Brain pericyte (primary cell): ENCODE results near the gene RBBP8NL.

ENCODE experiments used
- DNase-seq: peaks from one replicate; pipeline ENCODE4 v3.0.0-alpha.2; 2012; ENCODE audit warnings: low read depth, low spot score

Gene RBBP8NL

DNA sequence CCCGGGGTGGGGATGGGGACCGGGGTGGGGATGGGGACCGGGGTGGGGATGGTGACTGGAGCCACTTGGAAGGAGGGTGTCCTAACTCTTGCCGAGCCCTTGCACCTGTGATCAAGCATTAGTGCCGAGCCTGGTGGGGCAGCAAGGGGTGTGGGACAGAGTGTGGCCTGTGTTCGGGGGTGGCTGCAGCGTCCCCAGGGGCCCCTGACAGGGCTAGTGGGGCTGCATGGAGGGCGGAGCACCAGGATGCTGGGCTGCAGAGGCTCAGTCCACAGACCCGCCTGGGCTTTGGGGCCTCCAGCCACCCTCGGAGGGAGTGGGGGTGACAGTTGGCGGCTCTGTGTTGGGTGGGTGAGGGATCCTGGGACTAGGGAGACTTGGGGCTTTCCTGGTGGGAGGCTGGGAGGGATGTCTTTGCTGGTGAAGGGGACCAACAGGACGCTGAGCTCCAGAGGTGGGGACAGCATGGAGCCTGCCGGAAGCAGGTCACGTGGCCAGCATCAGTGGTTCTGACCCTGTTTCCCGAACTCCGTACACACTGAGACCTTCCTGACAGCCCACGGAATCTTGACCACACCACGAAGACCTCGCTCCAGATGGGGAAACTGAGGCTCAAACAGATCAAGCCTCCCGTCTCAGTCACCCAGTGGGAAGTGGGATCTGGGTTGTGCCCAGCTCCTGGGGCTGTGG lies 4.6 kb downstream of the RBBP8NL start:
- no peak for DNase-seq

DNA sequence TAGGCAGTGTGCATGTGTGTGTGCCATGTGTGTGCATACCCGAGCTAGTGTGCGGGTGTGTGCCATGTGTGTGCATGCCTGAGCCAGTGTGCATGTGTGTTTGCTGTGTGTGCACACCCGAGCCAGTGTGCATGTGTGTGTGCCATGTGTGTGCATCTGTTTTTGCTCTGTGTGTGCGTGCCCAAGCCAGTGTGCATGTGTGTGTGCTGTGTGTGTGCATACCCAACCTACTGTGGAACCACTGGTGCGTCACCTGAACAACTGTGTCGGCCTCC lies 5.7 kb downstream of the RBBP8NL start:
- DNase-seq, result no peak

DNA sequence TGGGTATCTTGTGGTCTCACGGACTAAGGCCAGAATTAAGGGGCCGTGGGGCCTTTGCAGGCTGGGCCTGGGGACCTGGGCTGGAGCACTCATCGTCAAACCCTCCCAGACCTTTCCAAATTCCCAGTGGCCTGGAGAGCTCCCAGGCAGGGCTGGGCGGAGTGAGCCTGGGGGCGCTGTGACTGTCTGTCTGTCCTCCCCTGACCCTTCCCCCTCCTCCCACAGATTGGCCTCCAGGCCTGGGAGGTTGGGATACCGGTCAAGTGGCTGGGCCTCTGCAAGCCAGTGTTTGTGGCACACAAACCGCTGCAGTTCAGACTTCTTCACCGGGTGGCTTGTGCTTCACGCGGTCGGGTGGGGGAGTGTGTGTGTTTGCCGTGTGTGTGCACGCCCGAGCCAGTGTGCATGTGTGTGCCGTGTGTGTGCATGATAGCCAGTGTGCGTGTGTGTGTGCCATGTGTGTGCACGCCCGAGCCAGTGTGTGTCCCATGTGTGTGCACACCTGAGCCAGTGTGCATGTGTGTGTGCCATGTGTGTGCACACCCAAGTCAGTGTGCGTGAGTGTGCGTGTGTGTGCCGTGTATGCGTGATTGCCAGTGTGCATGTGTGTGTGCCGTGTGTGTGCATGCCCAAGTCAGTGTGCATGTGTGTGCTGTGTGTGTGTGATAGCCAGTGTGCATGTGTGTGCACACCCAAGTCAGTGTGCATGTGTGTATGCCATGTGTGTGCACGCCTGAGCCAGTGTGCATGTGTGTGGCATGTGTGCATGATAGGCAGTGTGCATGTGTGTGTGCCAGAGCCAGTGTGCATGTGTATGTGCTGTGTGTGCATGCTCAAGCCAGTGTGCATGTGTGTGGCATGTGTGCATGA lies 6.3 kb downstream of the RBBP8NL start:
- DNase-seq, result no peak

DNA sequence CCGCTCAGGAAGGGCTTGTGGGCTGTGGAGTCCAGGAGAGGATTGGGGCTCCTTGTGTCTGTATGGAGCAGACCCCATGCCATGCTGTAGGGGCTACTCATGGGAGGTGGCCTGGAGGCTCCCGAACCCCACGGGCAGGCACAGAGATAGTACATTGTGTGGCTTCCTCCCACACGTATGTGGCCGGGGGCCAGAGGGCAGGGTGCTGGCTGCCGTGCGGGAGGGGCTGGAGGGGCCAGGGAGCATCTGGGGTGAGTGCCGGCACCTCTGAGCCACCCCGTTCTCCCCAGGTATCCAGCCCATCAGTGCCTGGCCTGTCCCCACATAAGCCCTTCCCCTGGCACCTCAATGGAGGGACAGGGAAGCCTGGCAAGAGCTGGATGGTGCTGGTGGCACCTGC lies 7.6 kb downstream of the RBBP8NL start:
- no peak for DNase-seq

DNA sequence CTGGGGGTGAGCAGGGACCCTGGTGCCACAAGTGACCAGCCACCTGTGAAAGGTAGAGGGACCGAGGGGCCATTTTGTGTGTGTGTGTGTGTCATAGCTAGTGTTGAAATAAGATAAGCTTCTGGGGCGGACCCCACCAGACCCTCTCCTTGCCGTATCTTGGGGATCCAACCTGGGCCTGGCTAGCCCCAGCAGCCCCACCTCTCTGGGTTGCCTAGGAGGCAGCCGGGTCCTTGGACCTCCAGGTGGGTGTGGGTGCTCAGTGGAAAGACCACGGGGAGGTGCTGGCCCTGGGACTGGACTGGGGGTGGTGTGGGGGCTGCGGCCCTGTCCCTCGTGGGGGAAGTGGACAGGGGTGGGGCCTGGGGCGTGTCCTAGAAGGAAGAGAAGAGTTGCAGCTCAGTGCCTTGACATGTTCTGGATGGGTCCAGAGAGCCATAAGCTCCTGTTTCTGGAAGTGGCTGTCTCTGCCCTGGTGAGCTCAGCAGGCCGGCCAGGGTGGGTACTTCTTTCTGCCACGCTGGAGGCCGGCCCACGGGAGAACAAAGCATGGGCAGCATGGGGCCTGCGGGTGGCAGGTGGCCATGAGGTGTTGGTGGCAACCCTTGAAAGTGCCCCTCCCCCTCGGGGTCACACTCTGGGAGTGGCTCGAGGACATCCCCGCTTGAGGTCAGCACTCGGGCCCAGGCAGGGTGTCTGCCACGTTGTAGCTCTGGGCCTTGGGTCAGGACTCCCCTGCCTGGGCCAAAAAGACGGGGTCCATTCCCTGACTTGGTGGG lies 8.4 kb downstream of the RBBP8NL start:
- DNase-seq, result no peak

DNA sequence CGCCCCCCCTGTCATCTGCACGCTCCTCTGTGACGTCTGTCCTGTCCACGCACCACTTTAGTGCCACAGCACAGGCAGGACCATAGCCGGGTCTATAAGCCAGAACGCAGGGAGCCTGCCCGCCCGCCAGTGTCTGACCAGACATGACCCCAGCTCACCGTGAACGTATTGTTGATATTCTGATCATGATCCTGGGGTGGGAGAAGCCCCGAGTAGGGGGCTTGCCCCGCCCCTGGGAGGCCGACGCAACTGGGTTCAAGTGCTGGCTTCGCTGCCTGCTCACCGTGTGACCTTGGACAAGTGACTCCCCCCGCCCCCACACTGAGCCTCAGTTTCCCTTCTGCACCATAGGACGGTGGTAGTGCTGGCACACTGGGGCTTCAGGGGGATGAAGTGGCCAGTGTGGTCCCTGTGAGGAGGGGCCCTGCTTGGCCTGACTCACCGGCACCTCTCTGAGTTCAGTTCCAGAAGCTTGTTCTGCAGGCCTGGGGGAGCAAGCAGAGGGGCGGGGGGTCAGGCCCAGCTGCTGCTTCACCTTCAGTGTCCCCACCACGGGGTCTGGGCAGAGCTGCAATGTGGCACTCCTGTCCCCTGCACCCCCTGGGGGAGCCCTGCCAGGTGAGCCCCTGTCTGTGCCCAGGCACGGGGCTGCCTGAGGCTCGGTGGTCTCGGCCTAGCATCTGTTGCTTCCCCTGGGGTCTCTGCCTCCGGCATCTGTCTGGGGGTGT lies 9.2 kb downstream of the RBBP8NL start:
- DNase-seq, result no peak

DNA sequence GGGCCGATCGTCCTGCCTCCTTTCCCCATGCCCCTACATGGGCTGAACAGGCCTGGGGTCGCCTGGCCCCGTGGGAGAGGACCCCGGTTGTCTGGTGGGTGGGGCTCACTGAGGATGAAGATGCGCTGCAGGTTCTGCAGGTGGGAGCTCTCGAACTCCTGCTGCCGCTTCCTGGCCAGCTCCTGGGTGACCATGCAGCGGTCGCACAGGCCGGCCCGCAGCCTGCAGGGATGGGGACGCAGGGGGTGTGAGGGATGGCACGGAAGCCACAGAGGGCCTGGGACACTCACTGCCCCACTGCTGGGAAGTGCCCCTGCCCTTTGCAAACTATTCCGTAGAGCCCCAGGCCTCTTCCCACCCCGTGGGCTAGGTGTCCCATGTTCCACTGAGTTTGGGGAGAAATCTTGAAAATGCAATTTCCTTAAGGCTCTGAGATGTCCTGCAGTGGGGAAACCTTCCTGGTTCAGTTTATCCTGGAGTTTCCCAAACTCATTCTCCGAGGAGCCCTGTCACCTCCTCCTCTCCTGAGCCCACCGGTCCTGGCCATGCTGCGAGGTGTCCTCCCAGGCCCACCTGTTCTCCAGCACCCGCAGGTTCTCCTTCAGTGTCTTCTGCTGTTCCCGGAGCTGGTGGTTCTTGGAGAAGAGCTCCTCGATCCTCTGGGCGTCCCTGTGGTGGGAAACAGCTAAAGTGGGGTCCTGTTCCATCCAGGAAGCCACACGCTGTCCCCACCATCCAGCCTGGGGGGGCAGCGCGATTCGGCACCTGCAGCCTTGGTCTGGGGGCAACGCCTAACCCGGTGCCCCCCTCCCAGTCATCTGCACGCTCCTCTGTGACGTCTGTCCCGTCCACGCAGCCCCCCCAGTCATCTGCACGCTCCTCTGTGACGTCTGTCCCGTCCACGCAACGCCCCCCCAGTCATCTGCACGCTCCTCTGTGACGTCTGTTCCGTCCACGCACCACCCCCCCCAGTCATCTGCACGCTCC lies 10.4 kb downstream of the RBBP8NL start:
- DNase-seq, result no peak

DNA sequence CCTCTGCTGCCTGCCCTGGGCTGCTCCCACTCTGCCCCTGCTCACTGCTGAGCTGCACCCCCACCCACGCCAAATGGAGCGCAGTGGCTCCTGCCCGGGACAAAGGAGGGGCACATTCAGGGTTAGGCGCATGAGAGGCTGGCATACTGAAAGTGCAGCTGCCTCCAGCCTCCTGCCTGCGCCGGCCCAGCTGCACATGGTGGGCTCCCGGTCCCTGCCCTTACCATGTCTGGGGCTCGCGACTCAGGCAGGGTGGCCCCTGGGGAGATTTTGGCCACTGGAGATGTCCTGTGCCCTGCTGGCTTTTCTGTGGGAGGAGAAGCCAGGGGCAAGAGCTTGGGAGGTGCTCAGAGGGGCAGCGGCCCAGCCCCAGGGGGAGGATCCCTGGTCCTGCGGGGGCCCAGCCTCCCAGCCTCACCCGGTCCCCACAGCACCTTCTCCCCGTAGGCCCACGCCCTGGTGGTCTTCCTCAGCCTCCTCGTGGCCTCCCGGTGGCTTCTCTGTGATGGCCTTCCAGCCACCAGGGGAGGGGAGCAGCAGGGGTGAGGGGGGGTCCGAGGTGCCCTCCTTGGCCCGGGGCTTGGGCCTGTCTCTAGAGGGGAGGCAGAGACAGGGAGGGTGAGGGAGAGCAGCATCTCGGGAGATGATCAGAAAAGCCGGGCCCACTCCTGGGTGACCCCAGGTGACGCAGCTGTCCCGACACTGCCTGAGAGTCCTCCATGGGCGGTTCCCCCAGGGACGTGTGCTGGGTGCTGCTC lies 11.8 kb downstream of the RBBP8NL start:
- DNase-seq, result no peak

DNA sequence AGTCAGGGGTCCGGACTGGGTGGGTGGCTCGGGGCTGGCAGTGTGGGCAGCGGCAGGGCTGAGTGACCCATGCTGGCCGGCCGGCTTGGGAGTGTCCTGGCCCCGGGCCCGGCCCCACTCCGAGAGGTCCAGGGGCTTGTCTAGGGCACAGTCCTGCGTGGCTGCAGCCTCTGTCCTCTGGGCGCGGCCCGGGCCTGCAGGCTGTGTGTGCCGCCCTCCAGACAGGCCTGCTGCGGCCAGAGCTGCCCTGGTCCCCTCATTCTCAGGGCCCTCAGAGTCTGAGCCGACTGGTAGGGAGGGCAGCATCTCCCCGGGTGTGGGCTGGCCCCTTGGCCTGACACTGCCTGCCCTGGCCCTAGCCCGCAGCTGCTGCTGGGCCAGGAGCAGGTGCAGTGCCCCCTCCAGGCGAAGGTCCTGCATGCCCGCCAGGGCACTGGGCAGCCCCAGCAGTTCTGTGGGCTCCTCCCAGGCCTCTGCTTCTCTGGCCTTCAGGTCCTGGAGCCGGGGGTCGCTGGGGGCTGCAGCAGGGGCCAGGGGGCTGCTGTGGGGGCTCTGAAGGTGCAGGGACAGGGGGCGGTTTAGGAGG lies 13.3 kb downstream of the RBBP8NL start:
- no peak for DNase-seq

DNA sequence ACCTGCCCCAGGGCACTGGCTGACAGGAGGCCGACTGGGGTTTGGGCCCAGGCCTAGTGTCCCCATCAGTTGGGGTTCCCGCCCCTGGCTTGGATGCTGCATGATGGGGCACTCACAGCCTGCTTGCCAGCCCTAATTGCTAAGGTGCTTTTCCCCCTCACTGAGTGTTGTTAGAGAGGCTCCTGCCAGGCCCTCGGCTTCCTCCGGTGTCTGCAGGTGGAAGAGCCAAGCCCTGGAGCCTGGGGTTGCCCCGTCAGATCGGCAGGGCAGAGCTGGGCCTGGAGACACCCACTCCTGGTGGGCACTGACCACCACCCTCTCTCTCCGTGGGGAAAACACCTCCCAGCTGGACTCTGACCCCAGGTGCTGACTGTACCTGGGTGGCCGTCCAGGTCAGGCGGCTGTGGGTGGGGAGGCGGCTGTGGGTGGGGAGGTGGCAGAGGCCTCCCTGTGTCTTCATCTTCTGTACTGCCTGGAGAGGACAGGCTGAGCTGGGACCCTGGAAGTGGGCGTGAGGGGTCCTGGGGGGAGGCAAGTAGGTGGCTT lies 14.2 kb downstream of the RBBP8NL start:
- DNase-seq, result no peak

DNA sequence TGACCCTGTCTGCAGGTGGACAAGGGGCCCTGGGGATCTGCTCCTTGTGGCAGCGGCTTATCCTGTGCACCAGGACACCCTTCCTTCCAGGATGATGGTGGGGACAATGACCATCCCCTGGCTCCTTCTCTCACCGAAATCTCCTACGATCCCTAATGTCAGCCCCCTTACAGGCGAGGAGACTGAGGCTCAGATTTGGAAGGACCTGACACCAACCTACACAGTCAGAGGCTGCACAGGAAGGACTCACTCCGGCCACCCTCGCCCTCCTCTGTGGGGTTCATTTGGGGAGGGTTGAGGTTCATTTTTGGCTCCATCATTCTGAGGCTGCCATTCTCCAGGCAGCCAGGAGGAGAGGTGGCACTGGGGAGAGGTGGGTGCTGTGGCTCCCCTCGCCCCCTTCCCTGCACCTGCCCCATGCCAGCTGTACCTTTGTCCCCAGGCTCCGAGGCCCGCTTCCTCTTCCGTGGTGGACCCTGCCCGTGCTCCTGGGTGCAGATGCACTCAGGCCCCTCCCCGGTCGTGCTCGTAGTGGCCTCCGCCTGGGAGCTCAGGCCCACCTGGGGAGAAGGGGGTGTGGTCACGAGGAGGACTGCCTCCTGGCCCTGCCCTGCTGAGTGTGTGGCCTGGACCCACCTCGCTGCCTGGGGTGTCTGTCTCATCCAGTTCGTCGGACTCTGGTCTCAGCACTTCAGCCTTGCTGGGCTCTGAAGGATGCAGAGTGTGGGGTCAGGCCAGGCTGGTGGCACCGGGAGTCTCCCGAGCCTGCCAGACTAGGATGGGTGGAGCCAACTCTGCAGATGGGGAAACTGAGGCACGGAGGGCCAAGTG lies 14.9 kb downstream of the RBBP8NL start:
- no peak for DNase-seq

DNA sequence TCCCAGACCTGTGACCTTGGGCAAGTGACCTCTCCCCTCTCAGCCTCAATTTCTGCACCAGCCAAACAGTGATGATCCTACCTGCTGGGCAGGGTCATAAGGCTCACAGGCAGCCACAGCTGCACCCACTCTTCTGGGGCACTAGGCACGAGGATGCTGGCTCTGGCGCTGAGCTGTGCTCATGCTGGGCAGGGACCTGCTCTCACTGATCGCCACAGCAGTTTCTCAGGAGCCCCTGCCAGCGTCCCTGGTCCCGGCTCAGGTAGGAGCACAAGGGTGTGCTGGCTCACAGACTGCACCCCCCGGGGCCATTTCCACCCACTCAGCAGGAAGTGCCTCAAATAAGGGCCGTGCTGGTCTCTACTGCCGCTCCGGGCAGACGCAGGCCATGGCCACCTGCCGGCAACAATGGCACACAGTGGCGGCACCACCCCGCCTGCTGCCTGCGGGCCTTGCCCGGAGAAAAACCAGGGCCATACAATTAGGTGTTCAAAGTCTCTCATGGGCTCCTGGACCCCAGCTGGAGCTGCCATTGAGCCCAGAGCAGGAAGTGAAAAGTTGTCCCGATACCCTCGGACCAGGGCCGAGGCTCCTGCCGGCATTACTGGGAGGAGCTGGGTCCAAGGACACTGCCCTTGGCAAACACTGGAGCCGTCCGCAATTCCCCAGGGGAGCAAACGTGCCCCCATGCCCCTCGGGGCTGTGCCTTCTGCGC lies 15.7 kb downstream of the RBBP8NL start:
- no peak for DNase-seq

DNA sequence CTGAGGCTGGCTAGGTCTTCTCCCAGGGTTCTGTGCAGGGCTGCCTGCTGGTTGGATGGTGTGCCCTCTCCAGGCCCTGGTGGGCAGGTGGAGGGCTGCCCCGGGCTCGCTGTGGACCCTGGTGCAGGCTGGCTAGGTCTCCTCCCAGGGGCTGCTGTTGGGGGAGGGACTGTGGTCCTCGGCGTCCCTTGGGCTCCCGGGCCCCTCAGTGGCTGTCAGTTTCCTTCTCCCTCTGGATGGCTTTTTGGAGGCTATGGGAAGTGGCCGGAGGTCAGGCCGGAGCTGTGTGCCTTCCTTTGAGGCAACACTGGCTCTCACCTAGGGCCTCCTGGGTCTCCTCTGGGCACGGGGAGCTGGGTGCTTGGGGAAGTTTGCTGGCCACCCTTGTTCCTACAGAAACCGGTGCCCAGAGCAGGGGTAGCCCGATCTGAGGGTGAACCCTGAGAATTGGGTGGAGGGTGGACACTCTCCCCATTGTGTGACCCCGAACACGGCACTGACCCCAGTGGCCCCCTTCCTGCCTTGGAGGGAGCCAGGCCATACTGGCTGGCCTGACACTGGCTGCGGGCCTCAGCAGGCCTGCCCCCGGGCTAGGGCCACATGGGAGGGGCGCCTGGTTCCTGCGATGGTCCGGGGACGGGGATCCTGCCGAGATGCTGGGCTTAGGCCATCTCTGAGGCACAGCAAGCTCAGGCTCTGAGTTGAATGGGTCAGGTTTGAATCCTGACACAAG lies 16.4 kb downstream of the RBBP8NL start:
- DNase-seq, result no peak

DNA sequence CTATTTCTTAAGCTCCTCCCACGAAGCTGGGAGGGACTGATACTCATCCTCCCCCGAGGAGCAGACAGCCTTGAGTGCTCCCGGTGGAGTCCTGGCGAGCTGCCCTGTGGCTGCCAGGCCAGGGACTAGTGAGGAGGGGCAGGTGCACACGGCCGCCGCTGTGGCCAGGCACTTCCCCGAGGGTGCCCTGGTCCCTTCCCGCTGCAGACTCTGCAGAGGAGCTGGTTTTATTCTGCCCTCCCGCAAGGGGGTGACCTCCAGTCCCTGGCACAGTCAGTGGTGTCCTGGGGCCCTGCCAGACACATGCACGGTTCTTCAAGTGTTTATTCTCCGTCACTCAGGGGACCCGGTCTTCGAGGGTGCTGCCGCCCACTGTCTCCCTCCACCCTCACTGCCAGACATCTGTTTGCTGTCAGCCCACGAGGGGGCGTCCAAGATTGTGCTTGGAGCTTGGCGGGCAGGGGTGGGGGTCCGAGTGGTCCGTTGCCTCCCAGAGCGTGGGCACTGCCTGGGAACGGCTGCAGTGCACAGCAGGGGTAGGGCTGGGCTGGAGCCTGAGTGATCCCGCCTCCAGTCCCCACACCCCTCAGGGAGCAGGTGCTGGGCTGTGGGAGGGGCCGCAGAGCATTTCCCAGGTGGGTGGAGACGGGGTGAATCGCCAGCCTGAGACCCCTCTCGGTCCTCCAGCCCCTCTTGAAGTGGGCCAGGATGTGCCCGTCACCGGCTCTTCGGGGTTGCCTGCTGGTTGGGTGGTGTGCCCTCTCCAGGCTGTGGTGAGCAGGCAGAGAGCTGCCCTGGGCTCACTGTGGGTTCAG lies 17.2 kb downstream of the RBBP8NL start:
- no peak for DNase-seq

DNA sequence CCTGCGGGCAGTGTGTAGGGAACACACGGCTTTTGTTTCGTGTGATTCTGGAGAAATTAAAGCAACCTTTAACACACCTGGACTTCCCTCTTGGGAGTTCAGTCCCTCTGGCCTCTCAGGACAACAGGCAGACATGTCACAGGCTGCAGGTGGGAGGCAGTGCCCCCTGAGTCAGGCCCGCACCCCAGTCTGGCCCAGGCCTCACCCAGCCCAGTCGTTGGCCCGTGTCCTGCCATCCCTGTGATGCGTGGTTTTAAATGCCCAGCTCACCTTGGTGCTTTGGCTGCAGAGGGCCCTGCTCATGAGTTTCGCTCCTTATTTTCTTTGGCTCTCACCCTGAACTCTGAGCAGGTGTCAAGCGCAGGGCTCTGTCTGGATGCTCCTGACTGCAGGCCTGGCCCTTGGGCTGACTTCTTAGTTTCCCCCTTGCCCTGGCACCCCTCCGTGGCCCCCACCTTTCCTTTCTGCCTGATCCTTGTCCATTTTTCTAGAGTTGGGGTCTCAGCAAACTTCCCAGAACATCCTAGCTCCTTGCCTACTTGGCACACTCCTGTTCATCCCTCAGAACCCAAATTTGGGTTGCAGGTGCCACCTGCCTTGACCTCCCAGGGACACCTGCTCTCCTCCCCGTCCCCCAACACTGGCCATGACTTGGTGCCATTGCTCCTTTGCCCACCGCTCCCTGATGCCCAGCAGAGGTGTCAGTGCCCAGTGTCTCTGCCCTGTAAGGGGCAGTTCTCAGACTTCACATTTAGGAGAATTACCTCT lies 18.1 kb downstream of the RBBP8NL start:
- DNase-seq, result no peak
